ENCODE results near the gene NTNG1. TPM values are rescaled to one million over a fixed set of nuclear protein-coding genes. Genes with fewer than 3 reads are reported as not detected.

The NTNG1 gene
- total and polyA plus RNA-seq, 2 of the 8 experiments (the other 6 are each of a cell fraction or from before 2014, with no cell fraction given) = 1.2 to 4.1 TPM

DNA sequence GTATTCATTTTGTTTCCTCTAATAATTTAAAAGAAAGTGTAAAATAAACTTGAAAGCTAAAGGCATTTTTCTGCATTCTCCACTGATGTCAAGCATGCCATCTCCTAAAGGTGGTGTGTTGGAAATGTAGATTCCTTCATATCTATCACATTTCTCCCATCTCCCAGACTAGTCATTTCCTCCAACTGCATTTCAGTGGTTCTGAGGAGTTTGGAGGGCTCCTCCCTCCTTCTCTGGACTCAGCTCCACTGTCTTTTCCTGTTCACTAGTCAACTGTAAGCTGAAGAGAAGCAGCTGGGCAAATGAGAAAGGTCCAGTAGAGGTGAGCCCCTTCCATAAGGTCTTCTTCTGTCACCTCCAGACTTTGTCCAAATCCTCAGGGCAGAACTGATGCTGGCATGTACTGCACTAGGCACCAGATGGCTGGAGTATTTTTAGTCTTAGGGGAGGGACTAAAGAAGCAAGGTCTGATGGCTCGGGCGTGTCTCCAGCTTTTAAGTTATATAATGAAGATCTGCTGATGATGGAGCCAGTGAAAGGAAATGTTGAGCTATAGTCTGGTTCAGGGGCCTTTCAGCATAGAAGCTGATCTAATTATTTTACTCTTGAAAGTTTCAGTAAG is 186.1 kb downstream of the NTNG1 start:
- H2AFZ ChIP-seq (ENCODE audit: low read length) = no peak overlapping the region
- no peak overlapping the region for H4K8ac ChIP-seq (ENCODE audit: extremely low read depth, insufficient read depth, low read length)
- H3K9ac ChIP-seq (replicated peaks in 1 of 4; ENCODE audit: extremely low read depth in 1 of 4, low read depth in 3 of 4, low read length in 3 of 4) = no peak overlapping the region
- H3K14ac ChIP-seq (ENCODE audit: insufficient read length) = no peak overlapping the region
- no peaks in the 10 kb centered on the region for H3K27me3 ChIP-seq (replicated peaks in 1 of 4; ENCODE audit: control insufficient read depth in 3 of 4, extremely low read depth in 1 of 4, insufficient read depth in 3 of 4, low read length in 3 of 4)
- no peak overlapping the region for H3K18ac ChIP-seq (ENCODE audit: extremely low read depth, low read length)
- H2AK5ac ChIP-seq (ENCODE audit: low read depth, low read length) = no peak overlapping the region
- DNase-seq (ENCODE audit: low read depth in 1 of 2, low spot score in 2 of 2) (no peak), FAIRE-seq (no peak)
- no peak overlapping the region for H2BK5ac ChIP-seq (ENCODE audit: low read depth, low read length)
- ChIA-PET POLR2A (ENCODE audit: partially characterized antibody) (interaction anchor here (0.5 kb wide), 1 partner anchor 126 kb away, joined by 3 read pairs; no protein-coding TSS in a partner anchor), CTCF (ENCODE audit: partially characterized antibody) (interaction anchor here (0.6 to 1.5 kb wide), 6 partner anchors 7 to 413 kb away, joined by 3 read pairs; no protein-coding TSS in a partner anchor)
- H3K79me1 ChIP-seq (ENCODE audit: low read depth, low read length) = no peaks in the 10 kb centered on the region
- no peak overlapping the region for H4K91ac ChIP-seq (replicated peaks; ENCODE audit: insufficient read length, low read length)
- H3K27ac ChIP-seq (ENCODE audit: low read depth, low read length) = no peak overlapping the region
- H3K36me3 ChIP-seq (ENCODE audit: control insufficient read depth in 2 of 4, insufficient read depth in 4 of 4, low read length in 3 of 4) = no peaks in the 10 kb centered on the region
- H2BK12ac ChIP-seq (ENCODE audit: low read depth, low read length) = no peak overlapping the region
- no peak overlapping the region for H4K5ac ChIP-seq (ENCODE audit: insufficient read length, low read depth, low read length)
- no peak overlapping the region for H2BK15ac ChIP-seq (ENCODE audit: low read length)
- no peak overlapping the region for H3K56ac ChIP-seq (replicated peaks; ENCODE audit: insufficient read length, low read depth, low read length)
- H2BK20ac ChIP-seq (ENCODE audit: low read length) = no peak overlapping the region
- WGBS, 2 experiments (ENCODE audit: extremely low coverage in 1 of 2, insufficient coverage in 1 of 2, insufficient read length in 1 of 2, insufficient replicate concordance in 2 of 2, low coverage in 1 of 2, low lambda C conversion rate in 2 of 2, missing lambda C conversion rate in 1 of 2) = 84% methylated on average over 2 of the region's 2 CpGs; no CpG with 5 or more reads in 1 of the 2 experiments
- no peak overlapping the region for H3K4ac ChIP-seq (replicated peaks; ENCODE audit: insufficient read length, low read depth, low read length)
- no peak overlapping the region for H3K4me2 ChIP-seq (ENCODE audit: insufficient read depth in 1 of 2, low read depth in 2 of 2, low read length in 2 of 2)
- no peak overlapping the region for H3K4me3 ChIP-seq (ENCODE audit: extremely low read depth in 1 of 4, insufficient read depth in 2 of 4, low read depth in 3 of 4, low read length in 4 of 4)
- H2BK120ac ChIP-seq (replicated peaks; ENCODE audit: low read depth, low read length) = no peak overlapping the region
- no peaks in the 10 kb centered on the region for H3K79me2 ChIP-seq (ENCODE audit: control insufficient read depth in 1 of 2, insufficient read depth in 2 of 2, low read length in 2 of 2)
- no peak overlapping the region for H3K23ac ChIP-seq (ENCODE audit: insufficient read length)
- no peaks in the 10 kb centered on the region for H3K9me3 ChIP-seq (ENCODE audit: insufficient read depth in 2 of 2, low read depth in 1 of 2, low read length in 1 of 2)
- no peaks in the 10 kb centered on the region for H4K20me1 ChIP-seq (replicated peaks in 1 of 2; ENCODE audit: control insufficient read depth in 1 of 2, insufficient read depth in 2 of 2, low read length in 2 of 2)
- H3K23me2 ChIP-seq (ENCODE audit: low read depth, low read length) = no peaks in the 10 kb centered on the region
- peaks cover 0 to 2% (median 0%) of the 10 kb centered on the region in 4 experiments; a peak in 1 of 7 replicates for H3K4me1 ChIP-seq (replicated peaks in 1 of 4; ENCODE audit: control insufficient read depth in 3 of 4, insufficient read depth in 4 of 4, low read length in 3 of 4)
- no peak for TF ChIP-seq SIRT6 (IDR thresholded peaks at IDR 0.05; ENCODE audit: low read length)
- no peak for TF ChIP-seq RNF2 (IDR thresholded peaks at IDR 0.05; ENCODE audit: borderline replicate concordance, low read depth, low read length, missing control alignments, poor library complexity, severe bottlenecking)
